NCI-H774 (cell line): ENCODE measurements around the gene IER3.
"Not testable (repeated sequence)": the region's sequence is repeated elsewhere in the genome, so short reads cannot be mapped to it uniquely, and the experiment has no call there.

Experiments
- DNase-seq: peaks from one replicate; lab custom pipeline; 2025; lab: John Stamatoyannopoulos, UW

IER3 gene

DNA sequence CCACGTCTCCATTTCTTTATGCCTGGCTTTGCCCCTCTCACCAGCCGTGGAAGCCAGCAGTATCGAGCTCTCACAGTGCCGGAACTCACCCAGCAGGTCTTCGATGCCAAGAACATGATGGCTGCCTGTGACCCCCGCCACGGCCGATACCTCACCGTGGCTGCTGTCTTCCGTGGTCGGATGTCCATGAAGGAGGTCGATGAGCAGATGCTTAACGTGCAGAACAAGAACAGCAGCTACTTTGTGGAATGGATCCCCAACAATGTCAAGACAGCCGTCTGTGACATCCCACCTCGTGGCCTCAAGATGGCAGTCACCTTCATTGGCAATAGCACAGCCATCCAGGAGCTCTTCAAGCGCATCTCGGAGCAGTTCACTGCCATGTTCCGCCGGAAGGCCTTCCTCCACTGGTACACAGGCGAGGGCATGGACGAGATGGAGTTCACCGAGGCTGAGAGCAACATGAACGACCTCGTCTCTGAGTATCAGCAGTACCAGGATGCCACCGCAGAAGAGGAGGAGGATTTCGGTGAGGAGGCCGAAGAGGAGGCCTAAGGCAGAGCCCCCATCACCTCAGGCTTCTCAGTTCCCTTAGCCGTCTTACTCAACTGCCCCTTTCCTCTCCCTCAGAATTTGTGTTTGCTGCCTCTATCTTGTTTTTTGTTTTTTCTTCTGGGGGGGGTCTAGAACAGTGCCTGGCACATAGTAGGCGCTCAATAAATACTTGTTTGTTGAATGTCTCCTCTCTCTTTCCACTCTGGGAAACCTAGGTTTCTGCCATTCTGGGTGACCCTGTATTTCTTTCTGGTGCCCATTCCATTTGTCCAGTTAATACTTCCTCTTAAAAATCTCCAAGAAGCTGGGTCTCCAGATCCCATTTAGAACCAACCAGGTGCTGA, 20.3 kb downstream of the IER3 start:
- not testable (repeated sequence) for DNase-seq

DNA sequence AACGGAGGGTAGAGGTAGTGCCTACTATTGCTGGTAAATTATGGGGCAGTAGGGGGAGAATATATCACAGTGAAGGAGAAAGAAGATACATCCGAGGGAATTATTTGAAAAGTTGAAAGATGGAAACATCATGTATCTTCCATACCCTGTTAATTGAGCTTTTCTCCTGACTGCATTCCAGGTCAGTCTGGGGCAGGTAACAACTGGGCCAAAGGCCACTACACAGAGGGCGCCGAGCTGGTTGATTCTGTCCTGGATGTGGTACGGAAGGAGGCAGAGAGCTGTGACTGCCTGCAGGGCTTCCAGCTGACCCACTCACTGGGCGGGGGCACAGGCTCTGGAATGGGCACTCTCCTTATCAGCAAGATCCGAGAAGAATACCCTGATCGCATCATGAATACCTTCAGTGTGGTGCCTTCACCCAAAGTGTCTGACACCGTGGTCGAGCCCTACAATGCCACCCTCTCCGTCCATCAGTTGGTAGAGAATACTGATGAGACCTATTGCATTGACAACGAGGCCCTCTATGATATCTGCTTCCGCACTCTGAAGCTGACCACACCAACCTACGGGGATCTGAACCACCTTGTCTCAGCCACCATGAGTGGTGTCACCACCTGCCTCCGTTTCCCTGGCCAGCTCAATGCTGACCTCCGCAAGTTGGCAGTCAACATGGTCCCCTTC, 21.0 kb downstream of the IER3 start:
- DNase-seq: not testable (repeated sequence)

DNA sequence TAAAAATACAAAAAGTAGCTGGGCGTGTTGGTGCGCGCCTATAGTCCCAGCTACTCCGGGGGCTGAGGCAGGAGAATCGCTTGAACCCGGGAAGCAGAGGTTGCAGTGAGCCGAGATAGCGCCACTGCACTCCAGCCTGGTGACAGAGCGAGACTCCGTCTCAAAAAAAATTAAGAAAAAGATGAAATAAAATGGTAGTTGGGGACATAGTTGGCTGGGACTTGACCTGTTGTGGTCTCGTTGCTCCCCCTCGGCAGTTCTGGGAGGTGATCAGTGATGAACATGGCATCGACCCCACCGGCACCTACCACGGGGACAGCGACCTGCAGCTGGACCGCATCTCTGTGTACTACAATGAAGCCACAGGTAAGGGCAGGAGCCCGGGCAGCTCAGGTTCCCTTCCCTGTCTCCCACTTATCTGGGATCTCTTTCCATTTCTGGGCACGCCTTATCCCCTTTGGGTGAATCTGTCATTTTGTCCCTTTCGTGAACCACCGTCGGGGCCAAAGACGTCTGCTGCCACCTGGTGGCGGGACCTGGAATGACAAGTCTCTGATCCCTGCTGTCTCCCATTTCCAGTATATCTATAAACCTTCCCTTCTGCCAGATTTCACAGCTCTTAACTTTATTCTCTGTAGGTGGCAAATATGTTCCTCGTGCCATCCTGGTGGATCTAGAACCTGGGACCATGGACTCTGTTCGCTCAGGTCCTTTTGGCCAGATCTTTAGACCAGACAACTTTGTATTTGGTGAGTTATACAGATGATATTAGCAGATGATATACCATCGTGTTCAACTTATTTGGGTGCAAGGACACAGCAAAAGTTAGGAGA, 21.9 kb downstream of the IER3 start:
- DNase-seq: peak; percentile 51

DNA sequence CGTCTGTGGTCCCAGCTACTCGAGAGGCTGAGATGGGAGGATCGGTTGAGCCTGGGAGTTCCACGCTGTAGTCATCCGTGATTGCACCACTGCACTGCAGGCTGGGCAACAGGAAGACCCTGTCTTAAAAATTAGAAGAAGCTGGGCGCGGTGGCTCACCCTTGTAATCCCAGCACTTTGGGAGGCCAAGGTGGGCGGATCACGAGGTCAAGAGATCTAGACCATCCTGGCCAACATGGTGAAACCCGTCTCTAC, 22.4 kb downstream of the IER3 start:
- DNase-seq: not testable (repeated sequence)

DNA sequence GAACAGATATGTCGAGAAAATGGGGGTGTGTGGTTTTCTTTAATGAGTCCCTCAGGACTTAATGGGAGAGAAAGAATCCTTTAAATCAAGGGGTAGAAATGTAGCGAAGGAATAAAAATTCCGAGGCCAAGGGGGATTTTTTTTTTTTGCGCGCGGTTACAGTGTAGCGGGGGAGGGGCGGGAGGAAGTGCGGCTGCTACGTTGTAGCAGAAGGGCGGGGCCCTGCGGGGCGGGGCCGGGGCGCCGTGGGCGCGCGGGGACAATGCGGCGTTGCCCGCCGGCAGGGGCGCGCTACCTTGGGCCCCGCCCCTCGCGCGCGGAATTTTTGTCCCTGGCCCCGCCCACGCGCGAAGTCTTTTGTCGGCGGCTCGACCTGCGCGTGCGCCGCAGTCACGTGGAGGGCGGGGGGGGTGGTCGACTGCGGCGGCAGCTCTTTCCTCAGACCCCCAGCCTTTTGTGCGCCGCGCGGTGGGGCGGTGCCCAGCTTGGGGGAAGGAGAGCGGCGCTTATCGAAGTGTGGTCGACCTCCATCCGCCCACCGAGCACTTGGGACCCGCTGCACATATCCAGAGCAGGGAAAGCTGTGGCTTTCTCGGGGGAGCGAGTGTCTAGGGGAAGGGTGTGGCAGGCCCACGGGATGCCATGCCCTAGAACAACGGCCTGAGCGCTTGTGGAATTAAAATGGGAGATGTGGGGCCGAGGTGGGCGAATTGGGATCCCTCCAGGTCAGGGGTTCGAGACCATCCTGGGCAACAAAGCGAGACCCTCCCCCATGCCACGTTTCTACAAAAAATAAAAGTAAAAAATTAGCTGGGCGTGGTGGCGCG, 22.9 kb downstream of the IER3 start:
- DNase-seq: peak; percentile 85

DNA sequence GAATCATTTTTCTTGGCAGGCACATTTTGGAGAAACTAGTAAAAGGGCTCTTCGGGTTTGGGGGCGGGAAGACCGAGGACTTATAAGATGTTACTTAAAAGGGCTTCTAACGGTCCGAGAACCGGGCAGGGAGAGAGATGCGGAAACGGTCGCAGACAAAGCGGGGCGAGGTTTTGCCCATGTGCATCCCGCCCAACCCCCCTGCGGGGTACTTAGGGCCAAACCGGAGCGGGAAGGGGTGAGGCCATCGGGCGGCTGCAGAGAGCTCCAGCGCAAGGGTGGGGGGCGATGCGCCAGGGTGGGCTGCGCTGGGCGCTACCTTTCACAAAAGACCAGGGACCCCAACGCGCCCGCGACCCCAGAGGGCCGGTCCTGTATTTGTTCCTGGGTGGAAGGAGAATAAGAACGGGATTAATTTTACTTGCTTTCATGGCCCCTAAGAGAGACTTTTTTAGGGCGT, 23.6 kb downstream of the IER3 start:
- peak; percentile 74 for DNase-seq

DNA sequence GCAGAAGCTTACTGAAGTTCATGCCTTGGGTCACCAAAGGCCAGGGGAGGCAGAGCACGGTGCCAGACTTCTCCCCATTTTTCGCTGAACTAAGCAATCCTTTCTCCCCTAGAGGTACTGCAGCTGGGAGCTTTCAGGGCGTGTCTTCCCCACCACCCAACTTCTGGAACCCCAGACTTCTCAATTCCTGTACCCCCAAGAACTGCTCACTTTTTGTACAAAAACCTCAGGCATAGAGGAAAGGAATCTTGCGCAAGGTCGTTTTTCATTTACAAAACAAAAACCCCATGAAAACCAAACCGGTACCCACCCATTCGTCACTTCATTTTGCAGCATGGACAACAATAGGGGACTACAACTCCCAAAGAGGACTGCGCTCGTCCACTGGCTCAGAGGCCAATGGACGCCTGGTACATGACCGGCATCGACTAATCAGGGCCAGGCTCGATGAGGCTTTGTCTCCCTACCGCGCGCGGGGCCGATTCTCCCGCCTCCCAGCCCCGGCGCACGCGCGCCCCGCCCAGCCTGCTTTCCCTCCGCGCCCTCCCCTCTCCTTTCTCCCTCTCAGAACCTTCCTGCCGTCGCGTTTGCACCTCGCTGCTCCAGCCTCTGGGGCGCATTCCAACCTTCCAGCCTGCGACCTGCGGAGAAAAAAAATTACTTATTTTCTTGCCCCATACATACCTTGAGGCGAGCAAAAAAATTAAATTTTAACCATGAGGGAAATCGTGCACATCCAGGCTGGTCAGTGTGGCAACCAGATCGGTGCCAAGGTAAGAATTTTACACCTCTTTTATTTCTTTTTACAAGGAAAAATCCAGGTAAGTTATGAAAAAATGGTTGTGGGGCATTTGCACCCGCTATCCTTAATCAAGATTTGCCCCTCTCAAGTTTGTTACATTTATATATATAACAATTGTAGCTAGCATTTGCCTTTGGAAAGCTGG, 24.3 kb downstream of the IER3 start, which contains the start of gene TUBB:
TUBB (plus strand) TSS at position 562 of the 947 bp plus-strand sequence; CDS start at position 717, 155 bp downstream.
- peak; percentile 97 for DNase-seq

DNA sequence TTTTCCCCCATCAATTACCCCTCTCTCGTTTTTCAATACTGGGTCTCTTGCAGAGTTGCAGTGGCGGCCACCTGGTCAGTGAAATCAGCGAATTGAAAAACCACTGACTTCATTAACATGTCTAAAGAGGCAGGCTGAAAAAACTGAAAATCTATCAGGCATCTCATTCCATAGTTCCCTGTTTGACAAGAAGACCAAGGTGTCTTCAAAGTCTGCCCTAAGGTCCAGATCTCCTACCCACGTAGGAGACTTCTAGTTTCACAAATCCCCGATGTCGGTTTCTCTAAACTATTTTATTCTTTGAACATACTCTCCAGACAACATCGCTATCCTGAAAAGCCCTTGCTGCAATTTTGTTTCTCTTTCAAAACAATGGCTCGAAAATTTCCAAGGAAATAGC, 25.0 kb downstream of the IER3 start:
- DNase-seq: peak; percentile 4

DNA sequence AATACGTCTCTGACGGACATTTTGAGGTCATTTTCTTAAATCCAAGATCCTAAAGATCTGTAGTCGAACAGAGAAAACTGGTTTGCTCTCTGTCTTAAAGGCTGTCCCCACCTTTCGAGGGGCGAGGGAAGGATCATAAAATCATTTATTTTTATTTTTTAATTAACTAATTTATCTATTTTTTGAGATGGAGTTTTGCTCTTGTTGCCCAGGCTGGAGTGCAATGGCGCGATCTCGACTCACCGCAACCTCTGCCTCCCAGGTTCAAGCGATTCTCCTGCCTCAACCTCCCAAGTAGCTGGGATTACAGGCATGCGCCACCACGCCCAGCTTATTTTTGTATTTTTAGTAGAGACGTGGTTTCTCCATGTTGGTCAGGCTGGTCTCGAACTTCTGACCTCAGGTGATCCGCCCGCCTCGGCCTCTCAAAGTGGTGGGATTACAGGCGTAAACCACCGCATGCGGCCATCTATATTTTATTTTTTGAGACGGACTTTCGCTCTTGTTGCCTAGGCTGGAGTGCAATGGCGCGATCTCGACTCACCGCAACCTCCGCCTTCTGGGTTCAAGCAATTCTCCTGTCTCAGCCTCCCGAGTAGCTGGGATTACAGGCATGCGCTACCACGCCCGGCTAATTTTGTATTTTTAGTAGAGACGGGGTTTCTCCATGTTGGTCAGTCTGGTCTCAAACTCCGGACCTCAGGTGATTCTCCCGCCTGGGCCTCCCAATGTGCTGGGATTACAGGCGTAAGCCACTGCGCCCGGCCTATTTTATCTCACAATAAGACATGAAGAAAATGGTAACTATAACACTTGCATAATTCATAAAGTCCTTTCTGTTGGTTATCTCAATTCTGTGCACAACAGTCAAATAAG, 26.3 kb downstream of the IER3 start:
- not testable (repeated sequence) for DNase-seq

DNA sequence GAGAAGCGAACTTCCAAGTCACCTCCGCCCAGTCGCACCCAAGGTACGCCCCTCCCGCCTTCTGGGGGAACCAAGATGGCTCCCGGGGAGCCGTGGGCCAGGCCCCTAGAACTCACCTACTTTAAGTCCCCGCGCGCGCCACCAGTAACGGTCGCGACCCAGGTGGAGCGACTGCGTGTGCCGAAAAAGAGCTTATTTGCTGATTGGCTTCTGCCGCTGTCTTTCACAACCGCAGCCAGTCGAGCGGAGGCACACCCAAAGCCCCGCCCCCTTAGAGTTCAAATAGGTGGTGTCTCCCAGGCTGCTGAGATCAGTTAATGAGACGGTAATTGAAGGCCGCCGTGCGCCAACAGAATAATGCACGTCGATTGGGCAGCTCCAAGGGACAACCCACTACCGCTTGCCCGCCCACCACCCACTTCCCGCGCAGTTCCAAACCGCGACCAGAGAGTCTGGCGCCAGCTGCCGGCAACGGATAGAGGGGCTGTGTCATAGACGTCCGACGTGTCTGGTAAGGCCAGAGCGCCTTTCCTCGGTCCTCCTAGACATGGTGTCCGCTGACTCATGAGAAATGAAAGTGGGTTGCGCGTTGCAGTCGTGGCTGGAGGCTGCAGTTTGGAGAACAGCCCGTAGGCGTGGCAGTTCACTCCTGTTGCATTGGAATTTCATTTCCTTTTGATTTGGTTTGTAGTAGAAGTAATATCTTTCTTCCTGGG, 27.1 kb downstream of the IER3 start, which contains the start of gene MDC1:
MDC1 (minus strand) TSS at position 153 of the 716 bp plus-strand sequence. CDS start 2,106 bp downstream, outside the sequence.
- DNase-seq: peak; percentile 99

DNA sequence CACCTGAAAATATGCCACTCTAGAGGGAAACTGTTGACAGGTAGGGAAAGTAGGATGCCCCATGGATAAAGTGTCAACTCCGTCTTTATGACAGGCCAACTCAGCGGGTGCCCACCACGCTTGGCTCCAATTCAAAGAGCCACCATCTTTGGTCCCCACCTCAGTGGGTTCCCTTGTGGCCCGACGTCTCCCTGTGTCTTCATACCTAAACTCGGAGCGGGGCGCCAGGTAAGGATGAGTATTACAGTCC, 27.5 kb downstream of the IER3 start:
- DNase-seq: no peak

DNA sequence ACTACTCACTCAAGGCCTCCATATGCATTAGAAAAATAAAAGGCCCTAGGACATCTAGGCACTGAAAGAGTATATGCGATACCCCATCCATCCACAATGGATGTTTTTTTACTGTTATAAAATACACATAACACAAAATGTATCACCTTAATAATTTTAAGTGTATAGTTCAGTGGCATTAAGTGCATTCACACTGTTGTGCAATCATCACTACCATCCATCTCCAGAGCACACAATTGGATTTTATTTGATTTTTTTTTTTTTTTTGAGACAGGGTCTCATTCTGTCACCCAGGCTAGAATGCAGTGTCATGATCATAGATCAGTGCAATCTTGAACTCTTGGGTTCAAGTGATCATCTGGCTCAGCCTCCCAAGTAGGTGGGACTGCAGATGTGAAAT, 30.1 kb downstream of the IER3 start:
- DNase-seq: no peak

DNA sequence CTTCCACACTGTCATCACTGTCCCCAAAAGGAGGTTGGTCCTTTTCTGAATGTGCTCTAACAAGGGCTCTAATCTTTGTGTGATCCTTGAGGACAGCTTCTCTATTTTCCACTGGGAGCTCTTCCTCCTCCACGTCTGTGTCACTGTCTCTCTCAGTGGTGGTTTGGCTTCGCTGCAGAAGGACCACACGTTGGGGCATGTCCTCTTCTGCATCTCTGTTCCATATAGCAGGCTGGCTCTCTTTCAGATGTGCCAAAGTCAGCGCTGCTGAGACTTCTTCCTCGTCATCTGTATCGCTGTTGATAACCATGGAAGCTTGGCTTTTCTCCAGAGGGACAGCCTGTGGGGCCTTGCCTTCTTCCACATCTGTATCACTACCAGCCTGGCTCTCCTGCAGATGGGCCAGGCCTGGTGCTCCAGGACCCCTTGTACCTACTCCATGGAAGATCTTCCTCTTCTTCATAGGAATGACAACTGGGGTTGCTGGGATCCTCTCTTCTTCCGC, 31.9 kb downstream of the IER3 start:
- no peak for DNase-seq

DNA sequence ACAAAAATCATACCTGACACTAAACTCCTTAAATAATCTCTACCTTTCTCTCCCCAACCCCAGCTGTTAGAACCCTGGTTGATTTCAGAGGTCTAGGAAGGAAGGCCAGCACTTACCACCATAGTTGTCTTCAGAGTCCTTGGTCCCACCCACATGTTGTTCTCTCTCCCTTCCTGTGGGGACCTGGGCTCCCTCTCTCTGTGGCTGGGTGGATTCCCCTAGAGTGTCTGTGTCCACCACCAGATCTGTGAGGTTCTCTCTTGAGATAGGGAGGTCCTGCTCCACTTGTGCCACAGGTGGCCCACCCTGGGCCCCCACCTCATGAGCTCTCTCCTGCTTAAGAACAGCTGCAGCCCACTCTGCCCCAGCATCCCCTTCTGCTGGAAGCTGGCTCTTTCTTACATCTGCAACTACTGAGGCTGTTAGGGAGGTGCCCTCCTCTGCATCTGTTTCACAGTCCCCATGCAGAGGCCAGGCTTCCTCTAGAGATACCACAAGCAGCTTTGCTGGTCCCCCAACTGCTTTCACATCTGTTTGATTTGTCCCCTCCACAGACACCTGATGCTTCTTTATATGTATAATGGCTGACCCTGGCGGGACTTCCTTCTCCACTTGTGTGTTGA, 32.5 kb downstream of the IER3 start:
- no peak for DNase-seq

DNA sequence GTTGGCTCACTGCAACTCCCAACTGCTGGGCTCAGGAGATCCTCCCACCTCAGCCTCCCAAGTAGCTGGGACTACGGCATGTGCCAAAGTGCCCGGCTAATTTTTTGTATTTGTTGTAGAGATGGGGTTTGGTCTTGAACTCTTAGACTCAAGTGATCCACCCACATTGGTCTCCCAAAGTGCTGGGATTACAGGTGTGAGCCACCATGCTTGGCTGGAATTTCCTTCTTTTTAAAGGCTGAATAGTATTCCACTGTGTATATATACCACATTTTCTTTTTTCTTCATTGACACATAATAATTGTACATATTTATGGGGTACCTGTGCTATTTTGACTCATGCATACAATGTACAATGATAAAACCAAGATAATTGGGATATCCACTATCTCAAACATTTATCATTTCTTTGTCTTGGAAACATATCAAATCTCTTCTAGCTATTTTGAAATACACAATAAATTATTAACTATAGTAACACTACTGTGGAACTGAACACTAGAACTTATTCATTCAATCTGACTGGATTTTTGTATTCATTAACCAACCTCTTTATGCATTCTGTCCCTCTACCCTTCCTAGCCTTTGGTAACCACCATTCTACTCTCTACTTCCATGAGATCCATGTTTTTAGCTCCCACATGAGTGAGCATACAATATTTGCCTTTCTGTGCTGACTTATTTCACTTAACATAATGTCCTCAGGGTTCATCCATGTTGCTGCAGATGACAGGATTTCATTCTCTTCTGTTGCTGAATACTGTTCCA, 35.1 kb downstream of the IER3 start:
- no peak for DNase-seq

DNA sequence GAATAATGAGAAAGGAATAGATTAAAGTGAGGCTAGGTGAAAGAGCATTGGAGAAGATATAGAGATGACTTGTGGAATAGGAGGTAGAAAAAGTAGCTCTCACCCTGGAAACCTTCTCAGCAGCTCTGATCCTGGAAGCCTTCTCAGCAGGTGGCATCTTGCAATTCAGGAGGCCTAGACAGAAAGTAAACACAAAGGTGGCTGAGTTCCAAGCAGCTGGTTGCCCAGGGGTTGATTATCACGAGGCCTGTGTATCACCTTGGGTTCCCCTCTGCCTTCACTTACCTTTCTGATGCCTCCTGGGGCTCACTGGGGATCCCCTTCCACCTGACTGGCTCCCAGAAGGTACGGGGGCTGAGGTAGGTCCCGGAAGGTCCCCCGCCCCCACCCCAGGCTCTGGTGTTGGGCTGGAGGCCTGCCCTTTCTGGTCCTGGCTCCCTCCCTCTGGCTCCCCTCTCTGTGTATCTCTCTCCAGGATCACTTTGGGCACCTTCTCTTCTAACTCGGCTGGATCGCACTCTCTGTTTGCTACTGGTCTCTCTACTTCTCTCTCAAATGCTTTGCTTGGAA, 37.0 kb downstream of the IER3 start:
- peak; percentile 76 for DNase-seq

DNA sequence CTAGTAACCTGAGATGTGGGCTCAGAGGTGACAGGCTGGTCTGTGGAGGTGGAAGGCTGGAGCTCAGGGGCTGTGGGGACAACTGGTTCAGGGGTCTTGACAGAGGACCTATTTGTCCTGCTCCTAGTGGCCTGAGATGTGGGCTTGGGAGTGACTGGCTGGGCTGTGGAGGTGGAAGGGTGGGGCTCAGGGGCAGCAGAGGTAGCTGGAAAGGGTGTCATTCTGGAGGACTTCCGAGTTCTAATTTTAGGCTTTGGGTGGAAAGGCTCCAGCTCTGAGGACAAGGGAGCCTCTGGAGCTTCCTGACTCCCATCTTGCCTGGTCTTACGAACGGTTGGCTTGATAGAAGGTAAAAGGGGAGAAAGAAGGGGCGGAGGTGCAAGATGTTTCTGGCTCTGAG, 38.7 kb downstream of the IER3 start:
- no peak for DNase-seq
